GM11168 (cell line): ENCODE results near the gene PPP1R9B.

ENCODE experiments used
- in situ Hi-C: fragments of 300-500 bp; cut with MboI; formaldehyde crosslinking; loops from one replicate; pipeline ENCODE4 v1.12.0; 2022; ENCODE audit warnings: low sequenced_read_pairs; ENCODE audit not compliant: unreplicated experiment

The PPP1R9B gene

DNA sequence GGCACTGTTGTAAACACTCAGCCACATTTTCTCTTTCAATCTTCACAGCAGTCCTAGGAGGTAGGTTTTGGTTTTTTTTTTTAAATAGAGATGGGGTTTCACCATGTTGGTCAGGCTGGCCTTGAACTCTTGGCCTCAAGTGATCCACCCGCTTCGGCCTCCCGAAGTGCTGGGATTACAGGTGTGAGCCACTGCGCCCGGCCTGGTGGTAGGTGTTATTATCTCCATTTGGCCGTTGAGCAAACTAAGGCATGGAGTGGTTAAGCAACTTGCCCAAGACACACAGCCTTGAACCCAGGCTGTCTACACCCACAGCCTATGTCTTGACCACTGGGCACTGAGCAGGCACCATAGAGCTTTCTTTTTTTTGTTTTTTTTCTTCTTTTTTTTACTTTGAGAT lies 24.0 kb upstream of the PPP1R9B start:
- in situ Hi-C loops, result no loop called here

DNA sequence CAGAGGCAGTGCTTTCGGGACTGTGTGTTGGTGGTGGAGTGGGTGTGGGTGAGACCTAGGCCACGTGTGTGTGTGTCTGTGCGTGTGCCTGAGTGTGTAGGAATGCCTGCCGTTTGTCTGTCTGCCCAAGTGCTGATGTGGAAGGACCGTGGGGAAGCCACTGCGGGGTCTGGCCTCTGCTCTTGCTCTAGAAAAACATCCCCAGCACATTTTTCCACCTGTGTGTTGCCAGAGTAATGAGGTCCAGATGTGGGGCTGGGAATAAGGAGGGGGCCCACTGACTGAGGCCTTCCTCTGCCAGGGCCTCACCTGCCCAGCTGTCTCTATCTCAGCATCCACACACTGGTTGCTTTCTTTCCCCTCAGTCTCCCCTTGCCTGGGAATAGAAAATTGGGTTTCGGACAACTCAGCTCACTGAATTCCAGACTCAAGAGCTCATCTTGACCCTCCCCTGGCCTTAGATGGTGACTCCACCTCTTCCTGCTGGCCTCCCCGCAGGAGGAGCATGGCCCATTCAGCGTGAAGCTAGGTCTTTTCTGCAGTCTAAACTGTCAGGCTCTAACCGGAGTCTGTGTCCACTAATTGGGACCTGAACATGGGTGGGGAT lies 23.0 kb upstream of the PPP1R9B start:
- in situ Hi-C loops, result no loop called here

DNA sequence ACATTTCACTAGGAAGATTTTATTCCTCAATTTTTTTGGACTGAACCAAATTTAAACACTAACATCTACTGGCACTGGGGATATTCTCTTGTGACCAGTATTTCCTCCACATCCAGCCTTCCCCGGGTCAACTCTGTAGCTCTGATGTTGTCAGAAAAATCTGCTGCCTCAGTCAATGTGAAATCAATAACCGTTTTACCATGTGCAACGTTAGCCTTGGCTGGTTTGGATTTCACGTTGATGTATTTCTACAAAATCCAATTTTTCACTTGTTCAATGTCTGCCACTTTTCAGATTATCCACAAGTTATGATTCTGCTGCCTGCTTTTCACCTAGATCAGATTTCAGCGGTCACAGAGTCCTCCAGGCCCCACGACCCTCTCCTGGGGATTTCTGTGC lies 22.5 kb upstream of the PPP1R9B start:
- in situ Hi-C loops, result no loop called here

DNA sequence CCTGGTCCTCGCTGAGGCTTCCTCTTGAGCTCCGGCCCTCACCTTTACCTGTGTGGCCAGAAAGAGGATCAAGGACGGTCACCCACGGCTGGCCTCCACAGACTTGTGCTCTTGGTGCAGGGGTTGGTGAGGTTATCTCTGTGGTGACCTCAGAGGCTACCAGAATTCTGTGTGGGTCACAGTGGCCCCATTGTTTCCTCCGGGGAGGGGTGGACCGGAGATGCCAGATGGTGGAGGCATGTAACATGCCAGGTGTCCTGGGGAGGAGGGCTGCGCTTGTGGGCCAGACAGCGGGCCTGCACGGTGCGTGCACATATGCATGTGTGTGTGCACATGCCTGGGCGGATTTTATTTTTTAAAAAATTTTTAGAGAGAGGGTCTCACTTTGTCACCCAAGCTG lies 21.7 kb upstream of the PPP1R9B start:
- in situ Hi-C loops, result no loop called here

DNA sequence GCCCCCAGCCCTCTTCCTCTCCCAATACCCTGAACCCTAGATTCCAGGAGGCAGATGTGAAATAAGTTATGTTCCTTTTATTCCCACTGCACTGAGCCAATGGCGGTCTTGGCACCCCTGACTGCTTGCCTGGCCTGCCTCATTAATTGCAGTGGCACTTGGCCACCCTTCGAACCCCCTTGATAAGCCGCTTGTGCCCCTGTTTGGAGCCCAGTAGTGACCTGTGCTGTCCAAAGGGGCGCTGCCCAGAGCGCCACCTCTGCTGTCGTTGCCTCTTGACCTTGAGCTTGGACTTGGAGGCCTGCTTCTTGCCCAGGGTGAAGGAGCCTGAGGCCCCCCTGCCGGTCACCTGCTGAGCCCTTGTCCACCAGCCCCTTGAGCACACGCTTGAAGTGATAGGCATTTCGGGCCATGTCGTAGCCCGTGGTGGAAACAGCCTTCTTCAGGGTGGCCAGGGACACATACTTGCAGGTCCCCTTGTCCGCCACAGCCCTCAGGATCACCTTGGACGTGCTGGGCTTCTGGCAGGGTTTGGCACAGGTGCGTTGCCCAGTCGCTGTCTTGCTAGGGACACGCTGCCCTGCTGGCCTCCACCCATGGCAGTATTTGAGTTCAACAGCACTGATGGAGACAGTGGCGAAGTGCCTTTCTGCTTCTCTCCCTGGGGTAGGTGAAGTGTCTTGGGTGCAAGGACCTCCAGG lies 21.0 kb upstream of the PPP1R9B start:
- in situ Hi-C loops, result no loop called here

DNA sequence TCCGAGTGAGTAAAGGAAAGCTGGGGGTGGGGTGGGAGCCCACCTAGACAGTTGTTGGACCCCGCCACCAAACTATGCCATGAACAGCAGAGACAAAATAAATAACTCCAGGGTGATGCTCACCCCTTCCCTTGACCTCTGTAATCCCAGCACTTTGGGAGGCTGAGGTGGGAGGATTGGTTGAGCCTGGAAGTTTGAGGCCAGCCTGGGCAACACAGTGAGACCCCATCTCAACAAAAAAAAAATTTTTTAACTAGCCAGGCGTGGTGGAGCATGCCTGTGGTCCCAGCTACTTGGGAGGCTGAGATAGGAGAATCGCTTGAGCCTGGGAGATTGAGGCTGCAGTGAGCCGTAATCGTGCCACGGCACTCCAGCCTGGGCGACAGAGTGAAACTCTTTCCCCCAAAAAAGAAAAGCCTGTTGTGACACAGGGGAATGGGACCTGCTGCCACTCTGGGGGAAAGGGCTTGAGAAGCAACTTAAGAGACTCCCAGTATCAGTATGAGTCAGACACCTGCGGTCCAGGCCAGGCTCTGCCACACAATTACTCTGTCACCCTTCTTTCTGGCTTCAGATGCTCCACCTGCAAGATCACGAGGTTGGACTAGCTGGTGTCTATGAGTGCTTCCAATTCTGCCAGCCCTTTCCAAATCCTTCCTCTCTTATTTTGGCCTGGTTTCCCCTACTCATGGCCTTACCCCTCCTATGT lies 20.3 kb upstream of the PPP1R9B start:
- in situ Hi-C loops, result no loop called here

DNA sequence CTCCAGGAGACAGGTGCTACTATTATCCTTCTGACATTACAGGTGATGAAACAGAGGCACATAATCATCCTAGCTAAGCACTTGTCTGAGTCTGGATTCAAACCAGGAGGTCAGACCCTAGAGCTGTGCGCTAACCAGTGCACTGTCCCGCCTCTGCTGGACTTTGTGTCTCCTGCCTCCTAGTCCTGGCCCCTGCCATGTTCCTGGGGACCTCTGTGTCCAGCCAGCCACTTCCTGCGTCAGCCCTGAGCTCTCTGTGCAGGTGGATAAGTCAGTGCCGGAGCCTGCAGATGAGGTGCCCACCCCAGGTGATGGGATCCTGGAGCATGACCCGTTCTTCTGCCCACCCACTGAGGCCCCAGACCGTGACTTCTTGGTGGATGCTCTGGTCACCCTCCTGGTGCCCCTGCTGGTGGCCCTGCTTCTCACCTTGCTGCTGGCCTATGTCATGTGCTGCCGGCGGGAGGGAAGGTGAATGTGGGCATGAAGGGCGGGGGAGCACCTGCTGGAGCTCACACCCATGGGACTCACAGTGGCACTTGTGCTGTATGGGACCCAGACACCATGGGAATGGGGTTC lies 19.5 kb upstream of the PPP1R9B start:
- in situ Hi-C loops, result no loop called here

DNA sequence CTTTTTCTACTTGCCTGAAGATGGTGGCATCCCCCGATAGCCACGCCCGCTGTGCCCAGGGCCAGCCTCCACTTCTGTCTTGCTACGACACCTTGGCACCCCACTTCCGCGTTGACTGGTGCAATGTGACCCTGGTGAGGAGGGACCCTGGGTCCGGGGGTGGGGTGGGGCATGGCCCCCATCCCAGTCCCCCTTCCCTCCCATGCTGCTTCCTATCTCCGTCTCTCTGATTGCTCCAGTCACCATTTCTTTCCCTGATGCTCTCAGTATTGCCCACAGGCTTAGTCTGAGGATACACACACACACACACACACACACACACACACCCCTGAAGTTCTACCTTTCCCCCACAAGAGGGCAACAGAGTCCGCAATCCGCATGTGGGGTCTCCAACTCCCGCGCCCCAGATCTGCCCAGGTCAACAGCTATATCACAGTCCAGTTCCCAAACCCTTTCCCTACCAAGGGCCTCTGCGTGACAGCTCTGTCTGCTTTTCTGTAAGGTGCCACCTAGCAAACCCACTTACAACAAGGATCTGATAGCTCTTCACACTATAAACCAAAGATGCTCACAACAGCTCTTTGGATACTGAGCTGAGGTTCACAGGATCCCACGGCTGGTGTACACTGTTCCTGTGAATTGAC lies 18.8 kb upstream of the PPP1R9B start:
- in situ Hi-C loops, result no loop called here

DNA sequence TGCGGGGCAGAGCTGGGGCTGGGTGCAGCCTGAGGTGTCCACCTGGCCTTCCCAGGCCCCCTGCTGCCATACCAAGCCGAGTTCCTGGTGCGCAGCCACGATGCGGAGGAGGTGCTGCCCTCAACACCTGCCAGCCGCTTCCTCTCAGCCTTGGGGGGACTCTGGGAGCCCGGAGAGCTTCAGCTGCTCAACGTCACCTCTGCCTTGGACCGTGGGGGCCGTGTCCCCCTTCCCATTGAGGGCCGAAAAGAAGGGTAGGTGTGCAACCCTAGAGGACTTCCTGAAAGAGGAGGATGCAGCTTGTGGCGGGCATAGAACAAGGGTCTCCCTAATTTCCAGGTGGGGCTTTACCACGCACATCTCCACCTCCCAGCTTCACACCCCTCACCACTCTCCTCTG lies 17.8 kb upstream of the PPP1R9B start:
- in situ Hi-C loops, result no loop called here

DNA sequence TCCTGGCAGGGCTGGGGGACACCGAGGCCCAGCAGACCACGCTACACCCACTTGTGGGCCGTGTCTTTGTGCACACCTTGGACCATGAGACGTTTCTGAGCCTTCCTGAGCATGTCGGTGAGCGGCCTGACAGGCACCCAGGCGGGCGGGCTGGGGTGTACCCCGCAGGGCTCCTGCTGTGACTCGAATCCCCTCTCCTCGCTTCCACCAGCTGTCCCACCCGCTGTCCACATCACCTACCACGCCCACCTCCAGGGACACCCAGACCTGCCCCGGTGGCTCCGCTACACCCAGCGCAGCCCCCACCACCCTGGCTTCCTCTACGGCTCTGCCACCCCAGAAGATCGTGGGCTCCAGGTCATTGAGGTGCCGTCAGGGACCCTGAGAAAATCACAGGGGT lies 16.9 kb upstream of the PPP1R9B start:
- in situ Hi-C loops, result no loop called here

DNA sequence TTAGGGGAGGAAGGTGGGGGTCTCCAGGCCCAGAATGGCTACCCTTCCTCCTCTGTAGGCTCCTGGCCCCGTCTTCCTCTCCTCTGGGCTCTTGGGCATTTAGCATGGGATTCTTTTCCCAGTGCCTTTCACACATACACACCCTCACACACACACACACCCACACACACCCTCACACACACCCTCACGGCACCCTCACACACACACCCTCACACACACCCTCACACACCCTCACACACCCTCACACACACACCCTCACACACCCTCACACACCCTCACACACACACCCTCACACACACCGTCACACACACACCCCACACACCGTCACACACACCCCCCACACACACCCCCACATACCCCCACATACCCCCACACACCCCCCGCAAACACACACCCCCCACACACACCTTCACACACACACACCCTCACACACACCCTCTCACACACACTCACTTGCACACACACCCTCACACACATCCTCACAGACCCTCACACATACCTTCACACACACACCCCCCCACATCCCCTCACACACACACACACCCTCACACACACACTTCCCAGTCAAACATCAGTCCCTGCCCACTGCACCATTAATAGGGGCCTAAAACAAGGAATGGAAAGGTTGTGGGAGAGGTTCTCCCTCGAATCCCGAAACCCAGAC lies 16.2 kb upstream of the PPP1R9B start:
- in situ Hi-C loops, result no loop called here

DNA sequence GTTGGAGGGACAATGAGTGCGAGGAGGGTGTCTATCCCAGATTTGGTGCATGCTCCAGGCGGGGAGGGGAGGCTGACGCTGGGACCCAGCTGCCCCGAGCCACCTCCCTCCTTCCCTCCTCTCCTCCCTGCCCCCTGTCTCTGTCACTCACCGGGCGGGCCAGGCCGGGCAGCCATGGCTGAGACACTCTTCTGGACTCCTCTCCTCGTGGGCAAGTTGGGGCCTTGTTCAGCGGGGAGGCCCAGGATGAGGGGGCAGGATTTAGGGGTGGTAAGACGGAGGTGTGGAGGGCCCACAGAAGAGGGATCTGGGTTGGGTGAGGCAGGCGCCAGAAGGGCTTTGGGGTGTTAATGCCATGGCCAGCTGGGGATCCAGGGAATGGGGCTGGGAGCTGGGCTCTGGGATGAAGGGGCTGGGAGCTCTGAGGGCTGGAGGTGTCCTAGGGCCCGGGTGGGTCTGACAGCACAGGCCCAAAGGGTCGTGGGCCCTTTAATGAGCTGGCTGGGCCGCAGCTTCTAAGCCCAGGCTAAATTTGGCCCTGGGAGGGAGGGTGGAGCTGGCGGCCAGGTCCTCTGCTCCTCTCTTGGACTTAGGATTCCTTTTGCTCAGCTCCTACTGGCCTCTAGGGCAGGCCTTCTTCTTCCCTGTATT lies 15.5 kb upstream of the PPP1R9B start, which contains the start of gene SGCA:
TSS of gene SGCA (plus strand) at position 139 of the 651 bp plus-strand sequence. CDS start at position 175, 36 bp downstream.
- in situ Hi-C loops, result no loop called here

DNA sequence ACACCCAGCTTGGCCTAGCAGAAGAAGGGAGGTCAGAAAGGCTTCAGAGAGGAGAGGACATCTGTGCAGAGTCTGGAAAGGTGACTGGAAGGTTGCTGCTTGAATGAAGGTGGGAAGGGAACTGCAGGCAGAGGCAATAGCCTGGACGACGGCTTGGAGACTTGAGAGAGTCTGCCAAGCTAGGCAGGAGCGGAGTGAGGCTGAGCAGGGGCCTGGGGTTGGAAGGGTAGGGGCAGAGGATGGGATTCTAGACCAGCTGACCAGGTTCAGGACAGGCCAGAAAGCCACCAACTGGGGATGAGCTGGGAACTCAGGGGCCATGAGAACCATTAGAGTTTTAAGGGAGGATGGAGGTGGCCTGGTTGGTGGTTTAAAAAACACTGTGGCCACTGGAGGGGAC lies 15.0 kb upstream of the PPP1R9B start:
- in situ Hi-C loops, result no loop called here

DNA sequence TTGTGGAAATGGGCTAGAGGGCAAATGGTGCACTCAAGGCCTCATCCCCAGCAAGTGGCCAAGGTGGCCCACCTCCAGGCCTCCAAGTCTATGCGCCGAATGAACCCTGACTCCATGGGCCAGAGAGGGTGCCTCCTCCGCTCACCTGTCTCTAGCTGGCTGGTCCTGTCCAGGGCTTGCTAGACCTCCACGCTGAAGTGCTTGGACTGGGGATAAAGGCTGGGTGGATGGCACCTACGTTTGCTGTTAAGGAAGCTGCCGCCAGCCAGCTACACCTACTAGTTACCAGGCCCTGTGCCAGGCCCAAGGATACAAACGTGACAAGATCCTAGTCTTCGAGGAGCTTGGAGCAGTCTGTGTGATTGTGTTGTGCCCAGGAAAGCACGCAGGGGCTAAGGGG lies 14.6 kb upstream of the PPP1R9B start:
- in situ Hi-C loops, result no loop called here

DNA sequence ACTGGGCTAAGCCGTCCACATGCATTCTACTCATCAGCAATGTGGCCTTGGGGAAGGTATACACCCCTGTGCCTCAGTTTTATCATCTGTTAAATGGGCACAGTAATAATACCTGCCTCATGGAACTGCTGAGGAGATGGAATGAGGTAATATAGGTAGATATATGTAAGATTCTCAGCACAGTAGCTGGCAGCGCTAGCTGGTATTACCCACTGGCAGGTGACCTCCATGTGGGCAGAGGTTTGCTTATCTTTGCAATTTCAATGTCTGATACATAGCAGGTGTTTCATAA lies 14.2 kb upstream of the PPP1R9B start:
- in situ Hi-C loops, result no loop called here

DNA sequence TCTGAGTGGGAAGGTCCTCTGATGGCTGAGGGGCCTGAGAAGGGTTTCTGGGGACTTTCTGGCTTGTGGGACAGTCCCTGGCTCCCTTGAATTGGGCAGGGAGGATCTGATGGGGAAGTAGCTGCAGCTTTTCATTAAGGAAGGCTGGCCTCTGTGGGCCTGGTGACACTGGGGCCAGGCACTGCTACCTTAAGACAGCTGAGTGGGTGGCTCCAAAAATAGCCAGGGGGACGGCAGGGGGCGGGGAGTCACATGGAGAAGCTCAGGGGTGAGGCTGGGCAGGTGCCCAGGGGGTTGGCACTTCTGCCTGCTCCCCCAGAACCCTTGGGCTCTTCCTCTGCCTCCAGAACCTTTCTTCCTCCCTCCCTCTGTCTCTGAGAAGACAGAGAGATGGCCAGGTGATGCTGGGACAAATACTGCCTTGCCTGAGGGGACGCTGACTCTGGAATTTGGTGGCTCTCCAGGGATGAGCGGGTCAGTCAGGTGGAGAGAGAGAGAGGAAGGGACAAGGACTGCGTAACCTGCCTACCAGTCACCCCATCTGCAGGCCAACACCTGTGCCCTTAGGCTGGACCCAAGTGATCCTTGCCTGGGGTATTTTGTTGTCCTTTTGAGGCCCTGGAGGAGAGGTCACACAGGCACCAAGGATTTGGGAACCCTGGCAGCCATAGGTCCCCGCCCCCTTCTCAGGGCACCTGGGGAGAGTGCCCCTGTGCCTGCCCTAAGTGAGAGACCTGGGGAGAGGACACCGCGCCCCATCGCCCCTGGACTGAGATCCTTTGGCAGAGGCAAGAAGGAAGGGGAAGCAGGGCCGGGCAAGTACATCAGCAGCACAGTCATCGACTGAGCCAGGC lies 13.6 kb upstream of the PPP1R9B start:
- in situ Hi-C loops, result no loop called here

DNA sequence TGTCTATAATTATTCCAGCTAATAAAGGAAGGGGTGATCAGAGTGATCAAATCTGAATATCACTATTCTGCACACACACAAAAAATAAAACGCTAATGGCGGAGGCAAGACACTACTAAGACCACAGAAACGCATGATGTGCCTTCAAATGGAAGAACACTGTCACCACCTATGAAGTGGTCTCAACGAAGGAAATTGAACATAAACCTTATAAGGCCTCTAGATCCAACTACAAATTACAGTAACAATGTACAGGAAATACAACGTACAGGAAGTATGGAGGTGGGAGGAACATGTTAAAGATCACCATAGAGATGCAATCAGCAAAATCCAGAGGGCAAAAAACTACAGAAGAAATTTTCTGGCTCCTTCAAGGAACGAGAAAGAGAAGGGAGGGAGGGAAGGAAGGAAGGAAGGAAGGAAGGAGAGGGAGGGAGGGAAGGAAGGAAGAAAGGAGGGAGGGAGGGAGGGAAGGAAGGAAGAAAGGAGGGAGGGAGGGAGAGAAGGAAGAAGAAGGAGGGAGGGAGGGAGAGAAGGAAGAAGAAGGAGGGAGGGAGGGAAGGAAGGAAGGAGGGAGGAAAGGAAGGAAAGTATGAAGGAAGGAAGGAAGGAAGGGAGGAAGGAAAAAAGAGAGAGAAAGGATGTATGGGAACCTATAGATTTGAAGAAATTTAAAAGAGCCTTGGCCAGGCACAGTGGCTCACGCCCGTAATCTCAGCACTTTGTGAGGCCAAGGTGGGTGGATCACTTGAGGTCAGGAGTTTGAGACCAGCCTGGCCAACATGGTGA lies 12.2 kb upstream of the PPP1R9B start:
- in situ Hi-C loops, result no loop called here

DNA sequence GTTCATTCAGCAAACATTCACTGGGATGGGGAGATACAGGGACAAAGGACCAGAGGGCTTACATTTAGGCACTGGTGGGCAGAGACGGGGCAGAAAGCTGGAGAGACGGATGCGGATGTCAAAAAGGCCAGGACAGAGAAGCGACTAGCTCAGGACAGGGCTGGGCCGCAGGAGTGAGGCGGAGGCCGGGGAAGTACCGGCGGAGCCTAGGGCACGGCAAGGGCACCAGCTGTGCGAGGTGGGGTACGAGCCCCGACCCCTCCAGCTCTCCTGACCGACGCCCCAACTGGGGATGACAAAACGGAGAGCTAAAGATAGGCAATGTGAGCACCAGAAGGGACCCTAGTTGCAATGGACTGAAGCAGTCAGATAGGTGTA lies 11.4 kb upstream of the PPP1R9B start:
- in situ Hi-C loops, result no loop called here
